ENCODE results near the gene HSFX3.
"Not testable (repeated sequence)": the region's sequence is repeated elsewhere in the genome, so short reads cannot be mapped to it uniquely, and the experiment has no call there.

The HSFX3 gene

GRCh38 chrX:149521438-149521837 is 28.3 kb downstream of the HSFX3 start:
- no peak for TF ChIP-seq OSR1 (CRISPR knock-in tag; IDR thresholded peaks at IDR 0.05)
- TF ChIP-seq ZNF565 (CRISPR knock-in tag; conservative IDR thresholded peaks at IDR 0.05; ENCODE audit: low read depth) = no peak
- no peak for TF ChIP-seq CREB5 (CRISPR knock-in tag; IDR thresholded peaks at IDR 0.05; ENCODE audit: low read depth)
- TF ChIP-seq ESRRG (CRISPR knock-in tag; IDR thresholded peaks at IDR 0.05) = no peak
- TF ChIP-seq ISL1 (CRISPR knock-in tag; IDR thresholded peaks at IDR 0.05) = no peak
- TF ChIP-seq BACH2 (CRISPR knock-in tag; IDR thresholded peaks at IDR 0.05; ENCODE audit: borderline replicate concordance) = no peak
- TF ChIP-seq TCF4 (CRISPR knock-in tag; IDR thresholded peaks at IDR 0.05; ENCODE audit: borderline replicate concordance) = no peak; the same call in 1 of the 2 replicates
- no peak for TF ChIP-seq CSDC2 (CRISPR knock-in tag; IDR thresholded peaks at IDR 0.05)
- no peak for TF ChIP-seq ZC3H10 (CRISPR knock-in tag; IDR thresholded peaks at IDR 0.05)
- TF ChIP-seq ZNF70 (CRISPR knock-in tag; IDR thresholded peaks at IDR 0.05) = no peak
- TF ChIP-seq POU6F1 (CRISPR knock-in tag; IDR thresholded peaks at IDR 0.05; ENCODE audit: borderline replicate concordance, low read depth) = no peak
- TF ChIP-seq PATZ1 (CRISPR knock-in tag; IDR thresholded peaks at IDR 0.05; ENCODE audit: borderline replicate concordance) = no peak
- TF ChIP-seq ZFP30 (CRISPR knock-in tag; IDR thresholded peaks at IDR 0.05) = no peak
- no peak for TF ChIP-seq GLIS3 (CRISPR knock-in tag; IDR thresholded peaks at IDR 0.05)
- ATAC-seq = no peak

GRCh38 chrX:149520636-149521277 is 29.0 kb downstream of the HSFX3 start:
- ATAC-seq = not testable (repeated sequence)

- ATAC-seq = no peak
- TF ChIP-seq GLIS3 (CRISPR knock-in tag; IDR thresholded peaks at IDR 0.05) (no peak), ZNF8 (CRISPR knock-in tag; IDR thresholded peaks at IDR 0.05) (no peak)
Observed at GRCh38 chrX:149518236-149518635, 31.5 kb downstream of the HSFX3 start.

GRCh38 chrX:149517308-149517707 is 32.4 kb downstream of the HSFX3 start:
- ATAC-seq = no peak
- TF ChIP-seq POU6F1 (CRISPR knock-in tag; IDR thresholded peaks at IDR 0.05; ENCODE audit: borderline replicate concordance, low read depth) (no peak), ZNF70 (CRISPR knock-in tag; IDR thresholded peaks at IDR 0.05) (no peak), PATZ1 (CRISPR knock-in tag; IDR thresholded peaks at IDR 0.05; ENCODE audit: borderline replicate concordance) (no peak)

GRCh38 chrX:149516604-149517003 is 33.1 kb downstream of the HSFX3 start:
- ATAC-seq = no peak
- no peak for TF ChIP-seq ESRRG (CRISPR knock-in tag; IDR thresholded peaks at IDR 0.05)
